ACC112 (cell line): ENCODE results near the gene TM4SF20.
"Not testable (repeated sequence)": the region's sequence is repeated elsewhere in the genome, so short reads cannot be mapped to it uniquely, and the experiment has no call there.

Source experiments
- H2AFZ ChIP-seq: fragments of 200-600 bp; sonication (generic); one replicate; pipeline ENCODE4 v1.6.0; 2017; ENCODE audit warnings: antibody characterized with exemption, low read length; ENCODE audit not compliant: unreplicated experiment
- H3K27ac ChIP-seq: fragments of 200-600 bp; sonication (generic); 2 replicates; pipeline ENCODE4 v1.5.1; 2014; ENCODE audit warnings: low read depth, mild to moderate bottlenecking, antibody characterized with exemption, low read length, moderate library complexity
- H3K27me3 ChIP-seq: fragments of 200-600 bp; sonication (generic); 2 replicates; pipeline ENCODE4 v1.6.1; 2014; ENCODE audit warnings: mild to moderate bottlenecking, antibody characterized with exemption, low read length, moderate library complexity, mixed read lengths; ENCODE audit not compliant: insufficient read depth
- H3K36me3 ChIP-seq: fragments of 200-600 bp; sonication (generic); 2 replicates; pipeline ENCODE4 v1.6.1; 2016; ENCODE audit warnings: mild to moderate bottlenecking, antibody characterized with exemption, low read length, moderate library complexity, mixed read lengths; ENCODE audit not compliant: insufficient read depth
- H3K4me1 ChIP-seq: fragments of 200-600 bp; sonication (generic); one replicate; pipeline ENCODE4 v1.6.1; 2016; ENCODE audit warnings: low read length, mixed read lengths; ENCODE audit not compliant: insufficient read depth, unreplicated experiment, control insufficient read depth
- H3K4me3 ChIP-seq: fragments of 200-600 bp; sonication (generic); 2 replicates; pipeline ENCODE4 v1.5.1; 2014; ENCODE audit warnings: mild to moderate bottlenecking, low read depth, low read length
- H3K79me2 ChIP-seq: fragments of 200-600 bp; sonication (generic); one replicate; pipeline ENCODE4 v1.6.0; 2016; ENCODE audit warnings: low read length; ENCODE audit not compliant: control insufficient read depth, unreplicated experiment, insufficient read depth

The TM4SF20 gene

DNA sequence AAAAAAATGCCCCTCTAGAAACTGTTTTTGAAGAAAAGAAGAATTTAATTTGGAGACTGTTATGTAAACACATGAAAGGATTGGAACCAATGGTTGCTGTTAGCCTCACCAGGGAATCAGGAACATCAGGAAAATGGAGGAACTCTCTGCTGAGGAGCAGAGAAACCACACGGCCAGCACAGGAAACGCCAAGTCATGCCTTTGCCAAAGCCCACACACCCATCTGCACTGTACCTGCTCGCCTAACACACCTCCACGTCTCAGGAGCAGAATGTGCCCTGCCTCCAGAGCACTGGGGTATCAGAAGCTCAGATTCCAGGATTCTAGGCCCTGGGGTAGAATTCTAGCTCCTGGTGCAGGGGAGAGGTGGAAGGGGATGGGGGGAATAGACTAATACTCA lies 18.5 kb upstream of the TM4SF20 start:
- Histone ChIP-seq H3K27me3 (no peaks in the 10 kb centered on the region), H3K4me3 (no peak overlapping the region), H3K4me1 (no peaks in the 10 kb centered on the region), H2AFZ (no peak overlapping the region), H3K79me2 (no peaks in the 10 kb centered on the region), H3K27ac (no peak overlapping the region), H3K36me3 (no peaks in the 10 kb centered on the region)

DNA sequence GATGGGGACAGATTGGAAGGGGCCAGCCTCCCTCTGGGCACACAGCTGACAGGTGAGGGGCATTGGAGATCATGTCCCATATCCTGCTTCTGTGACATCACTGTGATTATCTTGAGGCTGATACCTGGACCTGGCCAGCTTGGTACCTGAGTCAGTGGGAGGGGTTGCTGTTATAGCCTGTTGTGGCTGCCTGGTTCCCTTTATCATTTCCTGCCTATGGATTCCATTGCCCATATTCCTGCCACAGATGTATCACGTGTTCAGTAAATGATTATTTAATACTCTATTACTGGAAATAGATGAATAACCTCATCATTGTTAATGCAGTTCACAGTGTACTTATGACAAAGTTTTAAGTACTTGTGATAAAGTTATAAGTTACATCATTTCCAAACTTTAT lies 16.4 kb upstream of the TM4SF20 start:
- Histone ChIP-seq H3K4me1 (no peaks in the 10 kb centered on the region), H3K27ac (no peak overlapping the region), H2AFZ (peak overlapping the region; percentile 18), H3K27me3 (no peaks in the 10 kb centered on the region), H3K79me2 (no peaks in the 10 kb centered on the region), H3K4me3 (no peak overlapping the region), H3K36me3 (no peaks in the 10 kb centered on the region)

DNA sequence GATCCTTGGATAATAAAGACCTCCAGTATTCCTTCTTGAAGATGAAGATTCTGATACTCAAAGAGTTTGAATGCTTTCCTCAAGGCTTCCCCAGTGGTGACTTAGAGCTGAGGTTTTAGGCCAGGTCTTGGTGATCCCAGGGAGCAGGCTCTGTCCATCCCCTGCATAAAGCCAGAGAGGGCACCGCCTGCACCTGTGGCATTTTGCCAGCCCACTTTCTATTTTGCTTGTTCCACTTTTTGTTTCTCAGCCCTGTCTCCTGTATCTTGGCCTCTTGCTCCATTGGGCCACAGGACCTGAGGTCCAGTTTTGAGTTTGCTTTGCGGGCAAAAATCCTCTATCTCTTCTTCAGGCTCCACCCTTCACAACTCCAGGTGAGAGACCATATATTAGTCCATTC lies 15.3 kb upstream of the TM4SF20 start:
- Histone ChIP-seq H2AFZ (no peak overlapping the region), H3K4me3 (no peak overlapping the region), H3K36me3 (no peaks in the 10 kb centered on the region), H3K79me2 (no peaks in the 10 kb centered on the region), H3K4me1 (no peaks in the 10 kb centered on the region), H3K27me3 (no peaks in the 10 kb centered on the region), H3K27ac (no peak overlapping the region)

DNA sequence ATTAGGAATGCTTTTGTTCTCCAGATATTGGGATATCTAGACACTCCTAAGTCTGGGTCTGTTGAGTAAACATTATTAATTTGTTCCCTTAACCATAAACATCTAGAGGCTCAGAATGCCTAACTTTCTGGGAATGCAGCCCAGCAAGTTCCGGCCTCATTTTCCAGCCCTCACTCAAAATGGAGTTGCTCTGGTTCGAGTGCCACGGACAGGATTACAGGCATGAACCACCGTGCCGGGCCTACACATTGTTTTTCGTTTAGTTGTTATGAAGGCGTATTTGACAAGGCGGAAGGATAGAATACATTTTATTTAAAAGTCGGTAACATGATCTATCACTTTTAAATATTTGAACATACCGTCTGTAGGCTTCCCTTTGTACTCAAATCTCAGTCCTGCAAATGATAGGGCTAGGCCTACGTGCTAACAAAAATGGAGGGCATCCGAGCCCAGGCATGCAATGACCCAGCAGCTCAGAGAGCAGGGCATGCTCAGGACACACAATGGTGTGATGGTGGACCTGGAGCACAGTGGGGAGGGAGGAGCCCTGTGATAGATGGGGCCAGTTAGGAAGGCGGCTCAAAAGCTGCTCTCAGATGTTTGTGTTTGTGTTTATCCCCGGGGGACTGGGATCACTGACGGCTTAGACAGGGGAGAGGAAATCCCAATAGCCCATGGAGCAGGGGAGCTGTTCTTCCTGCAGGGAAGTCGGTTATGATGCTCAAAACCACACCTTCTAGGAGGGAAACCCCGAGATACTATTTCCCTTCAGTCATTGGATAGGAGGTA lies 11.6 kb upstream of the TM4SF20 start:
- Histone ChIP-seq H3K79me2 (no peaks in the 10 kb centered on the region), H2AFZ (no peak overlapping the region), H3K27ac (no peak overlapping the region), H3K27me3 (no peaks in the 10 kb centered on the region), H3K4me1 (peaks cover 4% of the 10 kb centered on the region), H3K4me3 (no peak overlapping the region), H3K36me3 (no peaks in the 10 kb centered on the region)

DNA sequence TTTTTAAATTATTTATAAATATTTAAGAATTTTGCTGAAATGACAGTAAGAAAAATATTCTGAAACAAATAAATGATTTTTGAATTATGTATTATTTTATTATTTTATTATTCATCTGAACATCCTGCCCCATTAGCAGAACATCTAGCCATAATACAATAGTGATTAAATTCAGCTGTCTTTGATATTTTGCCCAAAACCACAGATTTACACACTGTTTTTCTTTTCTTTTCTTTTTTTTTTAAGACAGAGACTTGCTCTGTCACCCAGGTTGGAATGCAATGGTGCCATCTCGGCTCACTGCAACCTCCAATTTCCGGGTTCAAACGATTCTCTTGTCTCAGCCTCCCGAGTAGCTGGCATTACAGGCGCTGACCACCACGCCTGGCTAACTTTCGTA lies 10.6 kb upstream of the TM4SF20 start:
- H3K4me1 ChIP-seq: peaks cover 4% of the 10 kb centered on the region
- H2AFZ ChIP-seq: no peak overlapping the region
- no peaks in the 10 kb centered on the region for H3K79me2 ChIP-seq
- H3K36me3 ChIP-seq: no peaks in the 10 kb centered on the region
- no peaks in the 10 kb centered on the region for H3K27me3 ChIP-seq
- H3K4me3 ChIP-seq: no peak overlapping the region
- H3K27ac ChIP-seq: peak overlapping the region; percentile 98

DNA sequence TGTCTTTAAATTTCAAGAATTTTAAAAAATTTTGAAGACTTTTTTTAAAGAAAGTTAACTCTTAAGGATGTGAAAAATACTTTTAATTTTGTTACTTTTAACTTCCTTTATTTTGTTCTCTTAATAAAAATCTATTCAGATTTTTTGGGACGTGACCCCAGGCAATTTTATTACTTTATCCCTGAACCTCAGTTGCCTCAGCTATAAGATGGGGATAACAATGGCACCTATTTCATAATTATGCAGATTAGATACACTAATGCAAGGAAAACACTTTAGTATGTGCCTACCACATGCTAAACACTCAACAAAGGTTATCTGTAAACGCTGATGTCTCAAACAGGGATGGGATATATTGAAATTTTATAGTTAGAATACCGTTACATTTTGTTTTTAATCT lies 10.1 kb upstream of the TM4SF20 start:
- Histone ChIP-seq H3K27me3 (no peaks in the 10 kb centered on the region), H3K27ac (peak overlapping the region; percentile 98), H3K4me1 (peaks cover 4% of the 10 kb centered on the region), H3K79me2 (no peaks in the 10 kb centered on the region), H3K4me3 (no peak overlapping the region), H3K36me3 (no peaks in the 10 kb centered on the region), H2AFZ (no peak overlapping the region)

DNA sequence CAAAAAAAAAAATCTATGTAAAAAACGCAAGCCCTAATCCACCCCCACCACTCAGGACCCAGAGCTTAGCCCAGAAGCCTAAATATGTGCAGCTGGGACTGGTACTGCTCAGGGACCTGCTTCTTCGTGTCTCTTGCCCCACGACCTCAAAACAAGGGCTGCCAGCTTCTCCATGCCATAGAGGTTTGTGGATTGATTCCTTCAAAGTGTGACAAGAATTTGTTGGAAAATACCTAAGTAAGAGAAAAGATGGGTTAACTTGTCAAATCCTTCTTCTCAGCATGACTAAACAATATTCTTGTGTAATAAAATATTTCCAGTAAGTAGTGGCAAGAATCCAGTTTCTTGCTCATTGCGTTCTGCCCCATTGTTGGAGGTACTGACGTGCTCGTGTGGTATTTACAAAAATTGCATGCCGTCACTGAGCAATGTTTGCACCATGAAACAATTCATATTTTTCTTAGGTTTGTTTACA lies 9.5 kb upstream of the TM4SF20 start:
- H3K4me3 ChIP-seq: no peak overlapping the region
- H3K27ac ChIP-seq: peak overlapping the region; percentile 98
- no peak overlapping the region for H2AFZ ChIP-seq

DNA sequence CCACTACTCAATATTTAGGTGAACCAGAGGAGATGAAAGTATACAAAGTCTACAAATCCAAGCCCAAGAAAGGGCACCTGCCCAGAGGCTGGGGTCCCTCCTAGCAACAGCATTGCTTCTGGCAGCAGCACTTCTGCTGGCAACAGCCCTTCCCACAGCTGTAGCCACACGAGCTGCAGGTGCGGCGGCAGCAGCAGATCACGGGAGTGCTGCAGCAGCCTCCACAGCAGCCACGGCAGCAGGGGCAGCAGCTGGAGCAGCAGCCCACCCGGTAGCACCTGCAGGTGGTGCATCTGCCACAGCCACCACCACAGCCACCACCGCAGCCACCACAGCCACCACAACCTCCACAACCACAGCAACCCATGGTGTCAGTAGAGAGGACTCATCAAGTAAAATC lies 8.5 kb upstream of the TM4SF20 start, which contains the start of gene SCYGR1:
SCYGR1 (minus strand) TSS at position 367 of the 400 bp plus-strand sequence; CDS start at position 367, 0 bp downstream.
- not testable (repeated sequence) for H3K4me1 ChIP-seq, H2AFZ ChIP-seq, H3K27me3 ChIP-seq, H3K4me3 ChIP-seq, H3K36me3 ChIP-seq, H3K79me2 ChIP-seq
- peak within 1 kb of the TSS; percentile 98 for H3K27ac ChIP-seq

More for the DNA sequence above, 9.5 kb upstream of the TM4SF20 start:
- peaks cover 4% of the 10 kb centered on the region for H3K4me1 ChIP-seq
- H3K36me3 ChIP-seq: no peaks in the 10 kb centered on the region
- H3K79me2 ChIP-seq: no peaks in the 10 kb centered on the region
- no peaks in the 10 kb centered on the region for H3K27me3 ChIP-seq

DNA sequence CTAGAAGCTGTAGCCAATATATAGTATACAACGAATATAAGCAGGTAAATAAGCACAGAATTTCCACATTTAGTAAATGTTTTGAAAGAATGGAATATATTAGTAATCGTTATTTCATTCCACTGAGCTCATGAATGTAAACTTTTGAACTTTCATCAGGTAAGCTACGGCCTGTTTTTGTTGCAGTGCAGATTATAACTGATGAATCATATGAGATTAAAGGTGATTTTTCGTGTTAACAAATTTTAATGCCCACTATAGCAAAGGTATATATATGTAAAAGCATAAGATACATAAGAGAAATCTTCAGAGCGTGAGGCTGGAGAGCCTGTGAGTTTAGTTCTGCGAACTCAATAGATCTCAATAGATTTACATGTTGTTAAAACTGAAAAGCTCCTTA lies 7.5 kb upstream of the TM4SF20 start:
- Histone ChIP-seq H3K79me2 (no peaks in the 10 kb centered on the region), H3K27ac (no peak overlapping the region), H3K27me3 (no peaks in the 10 kb centered on the region), H3K4me1 (peaks cover 4% of the 10 kb centered on the region), H3K36me3 (no peaks in the 10 kb centered on the region), H2AFZ (no peak overlapping the region), H3K4me3 (no peak overlapping the region)

DNA sequence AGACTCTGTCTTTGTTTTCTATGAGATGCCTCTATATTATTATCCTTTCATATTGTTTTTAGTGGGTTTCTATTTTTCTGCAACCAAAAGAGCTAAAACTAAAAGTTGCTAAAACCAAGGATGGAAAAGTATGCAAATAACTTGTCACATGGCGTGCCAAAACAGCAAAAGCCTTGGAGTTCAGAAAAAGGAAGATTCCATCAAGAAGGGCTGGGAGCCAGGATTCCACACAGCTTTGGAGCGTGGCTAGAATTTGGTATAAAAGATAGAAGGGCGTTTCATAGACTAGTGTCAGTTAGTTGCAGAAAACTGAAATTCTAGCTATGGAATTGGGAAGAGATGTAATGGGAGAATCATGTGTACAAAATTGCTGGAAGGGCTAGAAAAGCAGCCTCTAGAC lies 4.6 kb upstream of the TM4SF20 start:
- no peak overlapping the region for H3K27ac ChIP-seq

DNA sequence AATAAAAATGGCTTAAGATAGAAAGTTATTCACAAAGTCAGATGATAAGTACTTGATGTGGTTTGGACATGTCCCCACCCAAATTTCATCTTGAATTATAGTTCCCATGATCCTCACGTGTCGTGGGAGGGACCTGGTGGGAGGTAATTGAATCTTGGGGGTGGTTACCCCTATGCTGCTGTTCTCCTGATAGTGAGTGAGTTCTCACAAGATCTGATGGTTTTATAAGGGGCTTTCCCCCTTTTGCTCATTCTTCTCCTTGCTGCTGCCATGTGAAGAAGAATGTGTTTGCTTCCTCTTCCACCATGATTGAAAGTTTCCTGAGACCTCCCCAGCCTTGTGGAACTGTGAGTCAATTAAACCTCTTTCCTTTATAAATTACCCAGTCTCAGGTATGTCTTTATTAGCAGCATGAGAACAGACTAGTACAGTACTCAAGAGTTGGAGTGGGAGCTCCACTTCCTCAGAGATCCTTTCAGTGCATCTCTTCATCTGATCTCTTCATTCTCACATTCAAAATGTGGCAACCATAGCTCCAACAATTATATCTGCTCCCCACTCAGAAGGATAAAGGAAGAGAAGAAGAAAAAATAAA lies 3.2 kb upstream of the TM4SF20 start:
- peaks cover 17% of the 10 kb centered on the region for H3K4me1 ChIP-seq
- H3K4me3 ChIP-seq, H3K36me3 ChIP-seq, H3K27me3 ChIP-seq, H2AFZ ChIP-seq, H3K79me2 ChIP-seq, H3K27ac ChIP-seq: not testable (repeated sequence)

More for the DNA sequence above, 4.6 kb upstream of the TM4SF20 start:
- Histone ChIP-seq H3K79me2 (no peaks in the 10 kb centered on the region), H2AFZ (no peak overlapping the region), H3K4me1 (peaks cover 8% of the 10 kb centered on the region), H3K4me3 (no peak overlapping the region), H3K27me3 (no peaks in the 10 kb centered on the region), H3K36me3 (no peaks in the 10 kb centered on the region)
